Pancreas (tissue), 10 donors: ENCODE data around the gene SPACA6. TPM values are rescaled to one million over a fixed set of nuclear protein-coding genes. Genes with fewer than 3 reads are reported as not detected.

ENCODE experiments used
- ATAC-seq, 4 donors: fragments of 200-7000 bp; cut with Tn5 transposase; one replicate each; pipeline versions ENCODE4 v1.8.0 to v1.9.1; 2020; ENCODE audit warnings: mild to moderate bottlenecking in 4 of 4, moderate library complexity in 4 of 4
- DNase-seq, 6 donors: peaks; one replicate each; pipeline ENCODE4 v3.0.0-alpha.2; 2020
- FAIRE-seq: peaks from 2 replicates; lab custom pipeline; 2012; peaks lifted over from hg19 to GRCh38; lab: Jason Lieb, UNC
- H3K27ac ChIP-seq, 4 donors: fragments of 200-600 bp; sonication (generic); 1 replicate in 3 of 4; 2 replicates in 1 of 4; pipeline versions ENCODE4 v1.5.0 to v1.8.0; 2020
- H3K27me3 ChIP-seq, 4 donors: fragments of 200-600 bp; one replicate each; pipeline ENCODE4 v1.8.0; 2021
- H3K36me3 ChIP-seq, 3 donors: fragments of 200-600 bp; sonication (generic) in 1 of 3; one replicate each; pipeline versions ENCODE4 v1.5.0 to v1.8.0; 2020 to 2021
- H3K4me1 ChIP-seq, 3 donors: fragments of 200-600 bp; one replicate each; pipeline ENCODE4 v1.8.0; 2021
- H3K4me3 ChIP-seq, 4 donors: fragments of 200-600 bp; sonication (generic) in 2 of 4; one replicate each; pipeline versions ENCODE4 v1.5.0 to v1.8.0; 2020 to 2021
- H3K9me3 ChIP-seq, 4 donors: fragments of 200-600 bp; one replicate each; pipeline ENCODE4 v1.8.0; 2021
- CTCF ChIP-seq, 4 donors: fragments of 200-600 bp; sonication (generic) in 3 of 4; IDR thresholded peaks; one replicate each; pipeline versions ENCODE4 v1.5.0 to v1.8.0; 2021; ENCODE audit warnings: antibody characterized with exemption in 4 of 4
- WGBS, 2 donors: extraction: QIAGEN DNeasy Blood & Tissue Kit; methylation state at CpG; one replicate each; pipeline ENCODE4 v1.1.7; 2013; 5-methylcytosine and 5-hydroxymethylcytosine counted together
- intact Hi-C, 3 donors: fragments of 100-400 bp; cut with DNase I; formaldehyde crosslinking; loops; one replicate each; pipeline versions ENCODE4 v1.11.1 to v1.14.2; 2022
- polyA plus RNA-seq, 2 donors: library from polyadenylated mRNA; stranded (reverse); fragments of 200-250 nt; gene quantifications; one replicate each; pipeline ENCODE4 v1.2.3, GENCODE V29; 2013
- total RNA-seq, 6 donors: library from RNA; stranded (reverse); fragmentation: NEBNext Ultra II Directional in 4 of 6; extraction: Animal tissue kit (Norgen Biotek cat#: 25700) in 4 of 6; gene quantifications; one replicate each; pipeline versions ENCODE4 v1.2.1 to v1.2.4, GENCODE V29; 2021 to 2023
- donor health status: healthy with polysubstance abuse.
- donor health status: DM: no; HTN: no; CAD: no; lungs with moderate emphysema.
- donor health status: DM: no; HTN: no; CAD: no.
- donor health status: control.
- donor health status: control.
- donor health status: Bipolar disorder and iron deficiency.
- donor health status: DM: yes; HTN: yes; CAD: no.
- donor health status: DM: no; HTN: no; CAD: no.
- donor health status: DM: no; HTN: no; CAD: no.
- donor health status: DM: yes; HTN: yes; CAD: no.

The SPACA6 gene
- total and polyA plus RNA-seq, 8 donors, result 3.8 to 29.4 (median 7.5) TPM

DNA sequence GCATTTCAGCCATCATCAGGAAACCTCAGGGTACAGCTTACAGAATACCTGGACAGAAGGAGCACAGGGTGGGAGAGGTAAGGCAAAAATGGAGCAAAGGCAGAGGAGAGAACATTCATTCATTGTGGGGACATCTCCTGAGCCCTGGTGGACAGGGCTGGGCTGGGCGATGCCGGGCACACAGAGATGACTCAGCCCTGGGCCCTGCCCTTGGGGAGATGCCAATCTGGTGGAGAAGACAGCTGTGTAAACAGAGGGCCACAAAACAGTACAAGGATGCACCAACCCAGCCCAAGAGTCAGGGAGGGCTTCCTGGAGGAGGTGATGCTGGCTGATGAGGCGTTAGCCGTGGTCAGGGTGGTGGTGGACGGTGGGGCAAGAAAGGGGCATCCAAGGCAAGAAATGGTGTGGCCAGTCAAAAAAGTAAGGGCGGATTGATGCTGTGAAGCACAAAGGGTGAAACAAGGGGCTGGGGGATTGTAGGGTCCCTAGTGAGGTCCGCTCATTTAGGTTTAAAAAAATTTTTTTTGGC is 34.3 kb downstream of the SPACA6 start:
- no peaks in the 10 kb centered on the region for H3K9me3 ChIP-seq
- FAIRE-seq, result no peak
- no peak overlapping the region for H3K4me3 ChIP-seq
- H3K27ac ChIP-seq, result no peak overlapping the region
- H3K27me3 ChIP-seq, result no peaks in the 10 kb centered on the region
- WGBS, 2 donors, result 57 to 69% methylated on average over 7 of the region's 7 CpGs
- DNase-seq, result no peak
- intact Hi-C loops, result no loop called here
- no peaks in the 10 kb centered on the region for H3K36me3 ChIP-seq
- H3K4me1 ChIP-seq, result no peaks in the 10 kb centered on the region
- no peak for TF ChIP-seq CTCF (IDR thresholded peaks at IDR 0.05)
- no peak for ATAC-seq

DNA sequence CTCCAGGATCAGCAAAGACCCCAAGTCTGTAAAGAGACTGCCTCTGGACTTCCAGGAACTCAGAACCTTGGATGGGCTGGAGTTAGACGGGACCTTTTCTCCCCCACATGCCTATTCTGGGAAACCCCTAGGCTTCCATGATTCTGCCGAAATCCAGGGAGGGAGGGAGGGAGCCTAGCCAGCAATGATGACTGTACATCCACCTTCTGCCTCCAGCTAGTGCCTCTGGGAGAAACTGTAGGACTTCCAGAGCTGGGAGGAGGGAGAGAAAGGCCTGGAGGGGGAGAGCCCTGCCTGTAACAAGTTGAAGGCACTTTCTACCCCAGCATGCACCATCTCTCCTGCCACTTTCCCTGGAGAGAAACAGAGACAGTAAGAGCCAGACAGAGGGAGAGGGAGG is 36.7 kb downstream of the SPACA6 start:
- intact Hi-C loops, result no loop called here
- no peaks in the 10 kb centered on the region for H3K27me3 ChIP-seq
- no peak for FAIRE-seq
- WGBS, 2 donors, result 58 to 71% methylated on average over 2 of the region's 2 CpGs
- no peaks in the 10 kb centered on the region for H3K4me1 ChIP-seq
- H3K4me3 ChIP-seq, result no peak overlapping the region
- no peak for TF ChIP-seq CTCF (IDR thresholded peaks at IDR 0.05)
- H3K27ac ChIP-seq, result no peak overlapping the region
- no peaks in the 10 kb centered on the region for H3K9me3 ChIP-seq
- no peaks in the 10 kb centered on the region for H3K36me3 ChIP-seq
- no peak for ATAC-seq
- DNase-seq, result no peak

- FAIRE-seq (no peak), ATAC-seq (no peak), DNase-seq (no peak)
- no peak overlapping the region for H3K27ac ChIP-seq
- no peaks in the 10 kb centered on the region for H3K27me3 ChIP-seq
- H3K4me1 ChIP-seq, result no peaks in the 10 kb centered on the region
- H3K9me3 ChIP-seq, result no peaks in the 10 kb centered on the region
- no peak overlapping the region for H3K4me3 ChIP-seq
- no peak for TF ChIP-seq CTCF (IDR thresholded peaks at IDR 0.05)
- H3K36me3 ChIP-seq, result no peaks in the 10 kb centered on the region
- intact Hi-C loops, result no loop called here
- 37 to 48% methylated on average over 7 of the region's 7 CpGs for WGBS, 2 donors
These were observed 40.8 kb downstream of the SPACA6 start for GRCh38 chr19:51733742-51734522.

- Histone ChIP-seq H3K4me1 (no peaks in the 10 kb centered on the region), H3K27ac (no peak overlapping the region), H3K36me3 (no peaks in the 10 kb centered on the region), H3K27me3 (no peaks in the 10 kb centered on the region), H3K4me3 (no peak overlapping the region), H3K9me3 (no peaks in the 10 kb centered on the region)
- WGBS, 2 donors, result 55 to 65% methylated on average over 10 of the region's 10 CpGs
- ATAC-seq, result peak in 2 of 4 donors; percentile 85 to 87
- no peak for TF ChIP-seq CTCF (IDR thresholded peaks at IDR 0.05)
- intact Hi-C loops, result no loop called here
- no peak for FAIRE-seq
- DNase-seq, result peak in 2 of 6 donors; percentile 9 to 58
These were observed 42.8 kb downstream of the SPACA6 start for GRCh38 chr19:51735759-51736449.
